ENCODE results near the gene PODN. TPM values are rescaled to one million over a fixed set of nuclear protein-coding genes. Genes with fewer than 3 reads are reported as not detected.

The PODN gene
- total RNA-seq, 4 donors from 2014 or later, result 209 to 1,182 (median 700) TPM

DNA sequence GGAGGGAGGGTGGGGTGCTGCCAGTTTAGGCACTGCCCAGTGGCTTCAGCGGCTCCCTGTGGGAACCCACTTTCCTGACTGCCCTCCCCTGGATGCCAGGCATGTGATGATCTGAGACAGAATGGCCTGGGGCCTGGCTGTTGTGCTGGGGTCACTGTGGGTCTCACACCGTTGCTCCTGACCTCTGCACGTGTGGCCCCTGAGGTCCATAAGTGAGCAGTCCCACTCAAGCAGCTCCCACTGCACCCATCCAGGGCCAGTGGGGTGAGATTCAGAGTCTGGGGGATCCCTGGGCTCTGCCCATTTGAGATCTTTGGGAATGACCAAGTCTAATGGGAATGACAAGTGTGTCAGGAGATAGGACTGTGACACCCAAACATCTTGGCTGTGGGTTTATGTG, 18.0 kb downstream of the PODN start:
- no peaks in the 10 kb centered on the region for H3K9me3 ChIP-seq
- no peak overlapping the region for H3K4me3 ChIP-seq
- no peak for DNase-seq (ENCODE audit: low spot score in 2 of 2)
- TF ChIP-seq POLR2A (IDR thresholded peaks at IDR 0.05), result no peak
- no peak for TF ChIP-seq EP300 (IDR thresholded peaks at IDR 0.05)
- no peak for TF ChIP-seq CTCF (IDR thresholded peaks at IDR 0.05)
- peaks cover 0 to 86% (median 2%) of the 10 kb centered on the region in 3 donors for H3K36me3 ChIP-seq
- 45 to 67% methylated on average over 3 of the region's 3 CpGs for WGBS, 2 donors
- H3K27me3 ChIP-seq, result no peaks in the 10 kb centered on the region
- peak overlapping the region in 1 of 4 donors; percentile 10 for H3K27ac ChIP-seq
- H3K4me1 ChIP-seq, result peaks cover 0 to 31% (median 0%) of the 10 kb centered on the region in 4 donors

DNA sequence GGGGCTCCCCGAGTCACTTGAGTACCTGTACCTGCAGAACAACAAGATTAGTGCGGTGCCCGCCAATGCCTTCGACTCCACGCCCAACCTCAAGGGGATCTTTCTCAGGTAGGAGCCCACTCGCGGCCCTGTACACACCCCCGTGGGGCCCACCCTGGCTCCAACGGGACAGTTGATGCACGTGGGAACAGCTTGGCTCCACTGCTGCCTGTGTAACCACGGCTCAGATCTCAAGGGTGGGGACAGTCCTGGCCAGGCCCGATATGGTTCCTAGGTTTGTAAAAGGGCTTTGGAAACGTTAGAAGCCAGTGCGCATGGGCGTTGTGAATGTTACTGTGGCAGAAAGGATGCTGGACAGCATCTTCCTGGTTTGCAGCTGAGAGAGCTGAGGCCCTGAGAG, 18.8 kb downstream of the PODN start:
- peaks cover 0 to 93% (median 2%) of the 10 kb centered on the region in 3 donors for H3K36me3 ChIP-seq
- H3K27ac ChIP-seq, result no peak overlapping the region
- H3K9me3 ChIP-seq, result no peaks in the 10 kb centered on the region
- DNase-seq (ENCODE audit: low spot score in 2 of 2), result no peak
- peaks cover 0 to 24% (median 0%) of the 10 kb centered on the region in 4 donors for H3K4me1 ChIP-seq
- 77 to 85% methylated on average over 15 of the region's 15 CpGs for WGBS, 2 donors
- no peak overlapping the region for H3K4me3 ChIP-seq
- TF ChIP-seq POLR2A (IDR thresholded peaks at IDR 0.05), result no peak
- no peak for TF ChIP-seq CTCF (IDR thresholded peaks at IDR 0.05)
- no peak for TF ChIP-seq EP300 (IDR thresholded peaks at IDR 0.05)
- H3K27me3 ChIP-seq, result no peaks in the 10 kb centered on the region

GRCh38 chr1:53081384-53082066, 19.5 kb downstream of the PODN start:
- Histone ChIP-seq H3K27ac (no peak overlapping the region), H3K4me1 (peaks cover 0 to 28% (median 0%) of the 10 kb centered on the region in 4 donors), H3K36me3 (peaks cover 0 to 97% (median 2%) of the 10 kb centered on the region in 3 donors), H3K27me3 (no peaks in the 10 kb centered on the region), H3K4me3 (no peak overlapping the region), H3K9me3 (no peaks in the 10 kb centered on the region)
- WGBS, 2 donors, result 69 to 72% methylated on average over 11 to 13 of the region's 14 CpGs
- no peak for DNase-seq (ENCODE audit: low spot score in 2 of 2)
- TF ChIP-seq POLR2A (IDR thresholded peaks at IDR 0.05) (no peak), CTCF (IDR thresholded peaks at IDR 0.05) (no peak), EP300 (IDR thresholded peaks at IDR 0.05) (no peak)

DNA sequence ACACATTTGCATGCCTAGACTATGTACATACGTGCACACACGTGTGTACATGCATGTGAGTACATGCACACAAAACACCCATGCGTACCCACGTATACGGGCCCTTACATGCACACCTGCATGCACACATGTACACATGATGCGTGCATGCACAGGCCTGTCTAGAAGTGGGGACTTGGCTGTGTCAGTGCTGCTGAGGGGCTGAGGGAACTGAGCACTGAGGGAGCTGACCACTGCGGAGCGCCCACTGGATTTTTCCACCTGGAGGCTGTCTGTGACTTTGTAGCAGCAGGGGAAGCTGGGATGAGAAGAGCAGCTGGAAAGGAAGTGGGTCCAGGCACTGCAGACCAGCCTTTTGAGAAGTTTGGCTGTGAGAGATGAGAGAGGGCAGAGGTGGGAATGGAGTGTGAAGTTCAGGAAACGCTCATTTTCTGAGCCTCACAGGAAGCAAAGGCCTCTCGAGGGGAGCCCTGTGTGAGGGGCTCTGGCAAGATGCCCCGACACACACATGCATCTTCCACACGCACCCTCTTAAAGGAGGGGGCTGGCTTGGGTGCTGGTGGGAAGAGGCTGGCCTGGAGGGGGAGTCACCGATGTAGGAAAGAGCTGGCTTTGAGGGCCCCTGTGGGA, 20.9 kb downstream of the PODN start:
- H3K4me1 ChIP-seq, result peaks cover 0 to 40% (median 0%) of the 10 kb centered on the region in 4 donors
- no peak overlapping the region for H3K4me3 ChIP-seq
- TF ChIP-seq POLR2A (IDR thresholded peaks at IDR 0.05), result no peak
- TF ChIP-seq EP300 (IDR thresholded peaks at IDR 0.05), result no peak
- no peak for TF ChIP-seq CTCF (IDR thresholded peaks at IDR 0.05)
- peak overlapping the region in 1 of 4 donors; percentile 41 for H3K27ac ChIP-seq
- H3K27me3 ChIP-seq, result no peaks in the 10 kb centered on the region
- no peaks in the 10 kb centered on the region for H3K9me3 ChIP-seq
- peaks cover 0 to 88% (median 2%) of the 10 kb centered on the region in 3 donors for H3K36me3 ChIP-seq
- 61 to 67% methylated on average over 13 of the region's 13 CpGs for WGBS, 2 donors
- DNase-seq (ENCODE audit: low spot score in 2 of 2), result no peak

Measured in tibial nerve (tissue), 4 donors.